HFFc6 (cell line): ENCODE results near the gene MRPL37. TPM values are rescaled to one million over a fixed set of nuclear protein-coding genes. Genes with fewer than 3 reads are reported as not detected.
A peak's percentile ranks its signal among the peaks of the same experiment; 100 is the strongest.
"Not testable (repeated sequence)": the region's sequence is repeated elsewhere in the genome, so short reads cannot be mapped to it uniquely, and the experiment has no call there.

ENCODE experiments used
- DNase-seq: peaks from one replicate; pipeline ENCODE4 v3.0.0-alpha.2; 2018
- H3K27ac Mint-ChIP-seq: 2 replicates; pipeline ENCODE4 v1.8.0; 2020; ENCODE audit warnings: mild to moderate bottlenecking, mixed read lengths
- H3K27me3 Mint-ChIP-seq: 2 replicates; pipeline ENCODE4 v1.8.0; 2021; ENCODE audit warnings: mild to moderate bottlenecking, moderate library complexity, mixed read lengths; ENCODE audit not compliant: insufficient read depth
- H3K36me3 Mint-ChIP-seq: 2 replicates; pipeline ENCODE4 v1.8.0; 2021; ENCODE audit warnings: low read depth, mixed read lengths
- H3K4me1 Mint-ChIP-seq: 2 replicates; pipeline ENCODE4 v1.8.0; 2020; ENCODE audit warnings: low read depth, mixed read lengths
- H3K4me3 Mint-ChIP-seq: 2 replicates; pipeline ENCODE4 v1.8.0; 2020; ENCODE audit warnings: mild to moderate bottlenecking, moderate library complexity, mixed read lengths
- H3K9me3 Mint-ChIP-seq: 2 replicates; pipeline ENCODE4 v1.8.0; 2020; ENCODE audit warnings: mild to moderate bottlenecking, mixed read lengths
- CTCF ChIP-seq: fragments of 200-600 bp; sonication (generic); IDR thresholded peaks from 2 replicates; pipeline ENCODE4 v1.5.0; 2021; ENCODE audit warnings: antibody characterized with exemption, mild to moderate bottlenecking
- total RNA-seq, 6 experiments: library from RNA; stranded (reverse); fragmentation: NEBNext Ultra II Directional; extraction: Animal tissue kit (Norgen Biotek cat#: 25700); gene quantifications; 2 replicates in 1 of 6; 3 replicates in 5 of 6; pipeline ENCODE4 v1.2.3, GENCODE V29; 2021

The MRPL37 gene
- total RNA-seq, 6 experiments from 2014 or later: 119 to 135 (median 126) TPM

DNA sequence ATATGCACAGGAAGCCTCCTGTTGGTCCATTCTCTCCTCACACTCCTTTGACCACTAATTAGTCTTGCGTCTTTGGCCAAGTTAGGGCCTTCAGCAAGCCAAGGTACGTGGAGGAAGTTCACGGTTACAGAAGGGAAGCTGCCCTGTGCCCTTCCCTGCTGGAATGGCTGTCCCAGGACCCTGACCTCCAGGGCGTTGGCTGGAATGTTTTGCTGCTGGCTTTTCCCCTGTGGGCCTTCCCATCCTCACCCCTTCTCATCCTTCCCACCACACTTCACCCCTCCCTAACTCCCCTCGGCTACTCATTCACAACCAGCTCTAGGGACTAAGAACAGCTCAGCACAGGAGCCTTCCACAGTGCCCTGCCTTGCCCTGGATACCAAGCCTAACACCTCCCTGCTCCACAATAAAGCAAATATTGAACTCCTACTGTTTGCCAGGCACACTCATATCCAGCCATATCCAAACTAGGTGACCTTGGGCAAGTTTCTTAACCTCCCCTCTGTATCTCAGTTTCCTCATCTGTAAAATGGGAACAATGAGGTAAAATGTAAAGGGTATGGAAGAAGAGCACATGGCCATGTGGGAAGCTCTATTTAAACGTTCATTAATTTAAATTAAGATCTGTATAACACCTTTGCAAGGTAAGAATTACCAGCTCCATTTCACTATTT, 38.3 kb upstream of the MRPL37 start:
- no peaks in the 10 kb centered on the region for H3K36me3 Mint-ChIP-seq
- H3K4me1 Mint-ChIP-seq: peaks cover 9% of the 10 kb centered on the region; the same call in 1 of the 2 replicates
- peaks cover 21% of the 10 kb centered on the region for H3K27me3 Mint-ChIP-seq
- no peak for DNase-seq
- H3K4me3 Mint-ChIP-seq: no peak overlapping the region
- H3K27ac Mint-ChIP-seq: no peak overlapping the region
- no peak for TF ChIP-seq CTCF
- H3K9me3 Mint-ChIP-seq: no peaks in the 10 kb centered on the region

DNA sequence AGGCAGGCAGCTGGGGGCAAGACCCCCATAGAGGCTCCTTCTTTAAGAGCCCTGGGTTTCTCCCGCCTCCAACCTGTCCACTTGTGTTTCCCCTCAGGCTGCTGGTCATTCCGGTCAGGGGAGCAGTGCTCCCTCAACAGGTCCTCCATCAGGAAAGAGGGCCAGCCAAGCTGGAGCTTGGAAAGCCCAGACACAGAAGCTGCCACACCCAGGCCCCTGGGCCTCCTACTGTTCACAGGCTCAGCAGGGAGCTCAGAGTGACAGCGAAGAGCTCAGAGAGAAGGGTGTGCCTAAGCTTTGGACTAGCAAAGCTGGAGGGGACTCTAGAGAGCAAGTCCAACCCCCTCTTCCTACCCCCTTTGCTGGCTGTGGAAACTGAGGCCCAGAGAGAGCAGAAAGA, 36.9 kb upstream of the MRPL37 start:
- Mint-ChIP-seq H3K36me3 (no peaks in the 10 kb centered on the region), H3K4me3 (no peak overlapping the region), H3K4me1 (peaks cover 17% of the 10 kb centered on the region), H3K27me3 (peaks cover 21% of the 10 kb centered on the region), H3K9me3 (no peaks in the 10 kb centered on the region), H3K27ac (no peak overlapping the region)
- no peak for DNase-seq
- TF ChIP-seq CTCF: no peak

GRCh38 chr1:54163573-54163972, 36.4 kb upstream of the MRPL37 start:
- Mint-ChIP-seq H3K27ac (no peak overlapping the region), H3K9me3 (no peaks in the 10 kb centered on the region), H3K4me1 (peaks cover 20% of the 10 kb centered on the region), H3K36me3 (no peaks in the 10 kb centered on the region), H3K4me3 (no peak overlapping the region), H3K27me3 (peaks cover 21% of the 10 kb centered on the region)
- DNase-seq: no peak
- TF ChIP-seq CTCF: no peak

GRCh38 chr1:54165146-54165545, 34.8 kb upstream of the MRPL37 start:
- H3K4me3 Mint-ChIP-seq: no peak overlapping the region
- TF ChIP-seq CTCF: no peak
- no peak overlapping the region for H3K27ac Mint-ChIP-seq
- DNase-seq: no peak
- no peaks in the 10 kb centered on the region for H3K9me3 Mint-ChIP-seq
- peaks cover 16% of the 10 kb centered on the region for H3K4me1 Mint-ChIP-seq
- H3K36me3 Mint-ChIP-seq: no peaks in the 10 kb centered on the region
- peaks cover 21% of the 10 kb centered on the region for H3K27me3 Mint-ChIP-seq

DNA sequence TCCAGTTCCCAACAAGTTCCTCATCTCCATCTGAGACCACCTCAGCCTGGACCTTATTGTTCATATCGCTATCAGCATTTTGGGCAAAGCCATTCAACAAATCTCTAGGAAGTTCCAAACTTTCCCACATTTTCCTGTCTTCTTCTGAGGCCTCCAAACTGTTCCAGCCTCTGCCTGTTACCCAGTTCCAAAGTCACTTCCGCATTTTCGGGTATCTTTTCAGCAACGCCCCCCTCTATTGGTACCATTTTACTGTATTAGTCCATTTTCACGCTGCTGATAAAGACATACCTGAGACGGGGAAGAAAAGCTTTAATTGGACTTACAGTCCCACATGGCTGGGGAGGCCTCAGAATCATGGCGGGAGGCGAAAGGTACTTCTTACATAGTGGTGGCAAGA, 33.6 kb upstream of the MRPL37 start:
- not testable (repeated sequence) for H3K36me3 Mint-ChIP-seq, H3K27ac Mint-ChIP-seq, DNase-seq, H3K4me3 Mint-ChIP-seq, H3K9me3 Mint-ChIP-seq
- peaks cover 11% of the 10 kb centered on the region for H3K4me1 Mint-ChIP-seq
- H3K27me3 Mint-ChIP-seq: peaks cover 19% of the 10 kb centered on the region

- TF ChIP-seq CTCF: no peak
- Mint-ChIP-seq H3K9me3 (no peaks in the 10 kb centered on the region), H3K27me3 (peaks cover 17% of the 10 kb centered on the region), H3K4me3 (no peak overlapping the region), H3K27ac (peak overlapping the region; percentile 11; the same call in 1 of the 2 replicates), H3K36me3 (no peaks in the 10 kb centered on the region), H3K4me1 (peaks cover 12% of the 10 kb centered on the region)
- DNase-seq: peak; percentile 47
These were observed 32.4 kb upstream of the MRPL37 start for GRCh38 chr1:54167422-54168139.
